HG03469 (cell line): ENCODE data around the gene ZNF281.

Source experiments
- ATAC-seq: cut with Tn5 transposase; IDR thresholded peaks from one replicate; pipeline ENCODE4 v1.9.1; 2021; ENCODE audit warnings: mild to moderate bottlenecking, moderate library complexity, moderate number of reproducible peaks; ENCODE audit not compliant: unreplicated experiment

Gene ZNF281

DNA sequence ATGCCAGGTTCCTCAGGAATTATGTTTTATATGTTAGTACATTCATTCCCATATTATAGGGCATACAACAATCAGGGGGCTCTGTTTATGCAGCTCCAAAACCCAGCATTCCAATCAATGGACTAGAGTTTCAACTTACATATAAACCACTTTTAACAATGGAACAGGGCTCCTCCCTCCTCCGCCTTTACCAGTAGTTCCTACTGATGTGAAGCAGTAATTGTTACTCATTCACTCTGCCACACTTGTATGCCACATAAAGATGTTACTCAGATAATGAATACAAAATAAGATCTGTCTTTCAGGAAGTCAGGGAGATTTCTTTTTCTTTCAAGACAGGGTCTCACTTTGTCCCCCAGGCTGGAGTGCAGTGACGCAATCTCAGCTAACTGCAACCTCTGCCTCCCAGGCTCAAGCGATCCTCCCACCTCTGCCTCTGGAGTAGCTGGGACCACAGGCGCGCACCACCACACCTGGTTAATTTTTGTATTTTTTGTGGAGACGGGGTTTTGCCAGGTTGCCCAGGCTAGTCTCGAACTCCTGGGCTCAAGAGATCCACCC, 17.1 kb downstream of the ZNF281 start:
- no peak for ATAC-seq

DNA sequence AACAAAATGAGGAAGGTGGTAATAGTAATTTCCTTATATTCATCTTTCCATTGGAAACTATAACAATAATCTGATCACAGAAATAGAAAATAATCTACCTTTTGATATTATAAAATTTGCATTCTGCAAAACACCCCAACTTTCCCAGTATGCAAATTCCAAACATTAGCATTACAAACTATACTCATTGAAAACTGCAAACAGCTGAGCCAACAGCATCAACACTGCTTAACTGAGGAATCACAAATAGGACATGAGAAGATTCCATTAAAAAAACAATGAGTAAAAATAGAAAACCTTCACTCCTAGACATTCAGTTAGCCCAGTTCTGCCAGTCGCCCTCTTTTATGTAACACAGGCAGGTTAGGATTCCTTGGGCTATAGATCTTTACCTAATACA, 18.1 kb downstream of the ZNF281 start:
- ATAC-seq = no peak

- ATAC-seq = no peak
These were observed 21.0 kb downstream of the ZNF281 start for GRCh38 chr1:200388791-200389190.

DNA sequence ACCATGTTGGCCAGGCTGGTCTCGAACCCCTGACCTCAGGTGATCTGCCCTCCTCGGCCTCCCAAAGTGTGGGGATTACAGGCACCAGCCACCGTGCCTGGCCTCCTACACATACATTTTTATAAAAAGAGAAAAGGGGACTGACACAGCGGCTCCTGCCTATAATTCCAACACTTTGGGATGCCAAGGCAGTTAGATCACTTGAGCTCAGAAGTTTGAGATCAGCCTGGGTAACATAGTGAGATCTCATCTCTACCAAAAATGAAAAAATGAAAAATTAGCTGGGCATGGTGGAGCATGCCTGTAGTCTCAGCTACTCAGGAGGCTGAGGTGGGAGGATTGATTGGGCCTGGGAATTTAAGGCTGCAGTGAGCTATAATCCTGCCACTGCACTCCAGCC, 23.4 kb downstream of the ZNF281 start:
- ATAC-seq = no peak

- no peak for ATAC-seq
These were observed 24.9 kb downstream of the ZNF281 start for GRCh38 chr1:200384818-200385390.

DNA sequence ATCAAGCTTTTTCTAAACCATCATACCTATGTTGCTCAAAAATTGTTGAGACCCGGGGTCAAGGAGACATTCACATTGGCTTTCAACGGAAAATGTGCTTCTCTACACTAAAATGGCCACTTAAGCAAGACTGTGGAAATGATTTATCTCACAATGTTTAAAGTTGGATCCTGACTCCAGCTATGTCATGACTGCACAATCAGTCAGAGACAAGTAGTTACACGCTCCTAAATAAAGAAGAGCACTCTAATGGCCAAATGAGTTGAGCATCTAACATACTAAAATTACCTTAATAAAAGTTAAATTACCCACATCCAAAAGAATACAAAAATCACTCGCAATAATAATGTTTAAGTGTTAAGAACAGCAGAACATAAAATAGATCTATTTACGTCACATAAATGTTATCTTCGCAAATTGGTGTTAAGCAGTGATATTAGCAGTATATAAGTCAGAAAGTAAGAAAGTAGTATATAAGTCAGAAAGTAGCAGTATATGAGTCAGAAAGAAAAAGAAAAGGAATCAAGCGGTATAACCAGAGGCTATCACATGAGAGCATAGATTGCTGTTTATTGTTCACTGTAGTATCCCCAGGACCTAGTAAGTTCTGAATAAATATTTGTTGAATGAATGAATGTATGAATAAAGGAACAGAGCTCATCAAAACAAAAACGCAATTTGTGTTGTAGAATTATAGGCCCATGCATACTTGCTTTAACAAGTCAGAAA, 28.4 kb downstream of the ZNF281 start:
- no peak for ATAC-seq

- peak; percentile 45 for ATAC-seq
These were observed 29.2 kb downstream of the ZNF281 start for GRCh38 chr1:200380589-200381021.

GRCh38 chr1:200379940-200380588, 29.8 kb downstream of the ZNF281 start:
- no peak for ATAC-seq

- ATAC-seq = no peak
These were observed 30.4 kb downstream of the ZNF281 start for GRCh38 chr1:200379432-200379757.

DNA sequence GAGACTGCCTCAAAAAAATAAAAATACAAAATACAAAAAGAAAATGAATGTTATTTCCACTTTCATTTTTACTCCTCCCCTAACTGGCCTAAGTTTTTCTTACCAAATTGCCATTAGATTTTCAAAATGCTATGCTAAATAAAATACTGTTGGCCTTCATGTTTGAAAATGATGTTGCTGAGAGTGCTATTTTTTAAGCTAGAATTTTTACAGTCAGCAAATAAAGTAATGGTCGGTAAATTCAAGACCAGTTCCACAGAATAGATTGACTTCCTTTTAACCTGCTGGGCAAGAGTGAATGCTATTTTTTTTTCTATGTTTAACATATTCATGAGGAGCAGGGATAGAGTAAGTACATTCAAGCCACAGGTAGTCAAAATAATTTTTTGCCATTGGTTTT, 31.7 kb downstream of the ZNF281 start:
- ATAC-seq = no peak

GRCh38 chr1:200376528-200376927, 33.3 kb downstream of the ZNF281 start:
- ATAC-seq = no peak

DNA sequence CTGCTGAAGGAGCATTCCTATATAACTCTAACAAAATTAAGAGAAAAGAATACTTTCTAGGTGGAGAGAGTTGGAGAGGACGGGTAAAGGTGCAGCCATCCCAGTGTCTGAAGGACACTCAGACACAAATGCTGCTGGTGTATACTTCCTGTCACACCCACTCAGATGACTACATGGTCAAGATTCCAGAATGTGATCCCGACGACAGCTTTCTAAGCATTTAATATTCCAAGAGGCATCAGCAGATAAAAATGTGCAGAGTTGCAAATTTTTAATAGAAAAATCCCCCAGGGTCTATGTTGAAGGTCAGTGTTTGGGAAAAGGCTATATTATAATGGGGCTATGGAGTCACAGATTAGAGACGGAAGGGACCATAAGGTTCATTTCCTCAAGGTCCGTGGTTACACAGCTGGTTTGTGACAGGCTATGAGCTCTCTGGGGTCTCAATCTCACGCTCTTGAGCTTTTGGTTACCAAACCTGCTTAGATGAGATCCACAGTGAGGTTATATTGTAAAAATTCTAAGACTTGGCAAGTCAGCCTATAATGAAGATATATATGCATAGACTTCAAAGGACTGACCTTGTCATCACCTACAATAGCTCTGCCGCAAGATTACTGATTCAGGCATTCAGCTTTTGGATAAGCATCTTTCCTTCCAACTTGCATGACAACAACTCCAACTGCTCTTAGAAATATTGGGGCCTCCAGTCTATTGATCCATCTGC, 35.1 kb downstream of the ZNF281 start:
- ATAC-seq = no peak

DNA sequence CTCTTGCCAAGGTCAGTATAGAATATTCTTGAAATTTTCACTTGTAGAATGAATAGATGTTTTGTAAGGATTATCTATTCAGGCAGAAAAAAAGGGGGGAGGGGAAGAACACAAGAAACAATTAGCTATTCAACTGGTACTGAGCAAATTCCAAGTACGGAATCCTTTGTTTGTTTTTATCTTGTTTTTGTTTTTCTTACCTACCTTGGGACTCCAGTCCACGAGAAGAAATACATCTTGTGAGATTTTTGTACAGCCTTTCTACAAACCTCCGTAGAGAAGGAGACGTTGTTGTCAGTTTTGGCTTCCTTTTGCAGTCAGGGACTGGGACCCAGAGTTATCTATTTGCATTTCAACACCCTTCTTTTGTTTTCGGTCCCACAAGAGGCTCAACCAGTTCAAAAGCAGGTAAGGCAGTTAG, 36.0 kb downstream of the ZNF281 start:
- ATAC-seq = no peak

- ATAC-seq = no peak
These were observed 37.0 kb downstream of the ZNF281 start for GRCh38 chr1:200372885-200373181.

- ATAC-seq = no peak
These were observed 37.5 kb downstream of the ZNF281 start for GRCh38 chr1:200372095-200372884.

GRCh38 chr1:200369706-200370105, 40.1 kb downstream of the ZNF281 start:
- no peak for ATAC-seq

DNA sequence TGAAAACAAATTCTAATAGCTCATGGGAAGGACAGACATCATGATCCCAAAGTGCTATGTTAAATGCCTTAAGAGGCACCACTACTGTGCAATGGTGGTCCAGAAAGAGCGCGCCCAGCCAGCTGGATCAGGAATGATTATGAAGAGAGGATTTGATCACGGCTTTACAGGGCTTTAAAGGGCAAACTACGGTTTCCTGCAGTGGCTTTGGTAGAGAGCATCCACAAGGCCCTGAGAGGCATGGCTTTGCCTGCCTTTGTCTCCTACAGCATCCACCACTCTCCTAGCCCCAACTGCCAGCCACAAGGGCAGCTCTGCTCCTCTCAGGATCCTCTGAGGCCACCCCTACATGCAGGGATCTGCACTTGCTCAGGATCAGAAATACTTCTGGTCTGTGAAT, 40.7 kb downstream of the ZNF281 start:
- ATAC-seq = no peak

DNA sequence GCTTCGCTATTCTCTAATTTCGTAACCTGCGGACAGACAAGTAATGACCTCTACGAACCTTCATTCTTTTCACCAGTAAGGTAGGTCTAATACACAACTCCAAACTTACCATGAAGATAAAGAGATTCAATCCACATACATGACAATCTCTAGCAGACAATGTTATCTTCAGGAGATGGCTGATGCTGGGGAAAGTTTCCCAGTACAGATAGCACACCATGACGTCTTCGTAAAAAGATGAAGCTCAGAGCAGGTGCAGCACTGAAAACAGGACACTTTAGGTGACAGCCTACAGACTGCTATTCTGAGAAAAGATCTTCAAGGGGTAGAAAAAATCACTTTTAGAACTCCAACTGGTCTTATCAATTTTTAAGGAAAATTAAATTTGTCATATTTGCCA, 41.3 kb downstream of the ZNF281 start:
- no peak for ATAC-seq

GRCh38 chr1:200367841-200368534, 41.8 kb downstream of the ZNF281 start:
- no peak for ATAC-seq

- ATAC-seq = no peak
These were observed 43.1 kb downstream of the ZNF281 start for GRCh38 chr1:200366577-200367253.
